Upper lobe of left lung (tissue), 4 donors: ENCODE results near the gene SLC35E3.

ENCODE experiments used
- EP300 ChIP-seq, 4 donors: sonication (generic); formaldehyde crosslinking; IDR thresholded peaks; one replicate each; pipeline ENCODE4 v1.5.1; 2017; ENCODE audit warnings: antibody characterized with exemption in 4 of 4, control low read depth in 2 of 4
- POLR2AphosphoS5 ChIP-seq, 2 donors: sonication (generic); formaldehyde crosslinking; IDR thresholded peaks; one replicate each; pipeline ENCODE4 v1.5.1; 2017; ENCODE audit warnings: antibody characterized with exemption in 2 of 2
- TF ChIP-seq, protein P1 (sequence below), 6 experiments: fragments of 450-650 bp in 4 of 6; fragments of 200-600 bp in 2 of 6; sonication (generic) in 2 of 6; IDR thresholded peaks; one replicate each; pipeline ENCODE4 v1.5.1; 2016 to 2019; ENCODE audit warnings: antibody characterized with exemption in 6 of 6

DNA sequence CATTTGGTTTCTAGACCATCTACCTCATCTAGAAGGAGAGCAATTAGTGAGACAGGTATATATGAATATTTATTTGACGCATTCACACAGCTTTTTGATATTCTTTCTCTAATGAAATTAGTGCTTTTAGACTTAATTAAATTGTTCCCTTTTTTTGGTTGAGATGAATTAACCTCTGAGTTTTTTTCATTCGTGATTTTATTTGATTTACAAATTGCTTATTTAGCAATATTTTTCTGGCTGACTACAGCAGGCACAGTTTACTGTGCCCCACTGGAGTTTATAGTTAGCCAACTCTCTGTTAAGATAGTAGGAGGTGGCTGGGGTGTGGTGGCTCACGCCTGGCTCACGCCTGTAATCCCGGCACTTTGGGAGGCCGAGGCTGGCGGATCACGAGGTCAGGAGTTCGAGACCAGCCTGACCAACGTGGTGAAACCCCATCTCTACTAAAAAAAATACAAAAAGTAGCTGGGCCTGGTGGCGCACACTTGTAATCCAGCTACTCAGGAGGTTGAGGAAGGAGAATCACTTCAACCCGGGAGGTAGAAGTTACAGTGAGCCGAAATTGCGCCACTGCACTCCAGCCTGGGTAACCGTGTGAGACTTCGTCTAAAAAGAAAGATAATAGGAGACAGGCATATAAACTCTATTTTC is 78.7 kb downstream of the SLC35E3 start:
- TF ChIP-seq POLR2AphosphoS5 (IDR thresholded peaks at IDR 0.05) (no peak), EP300 (IDR thresholded peaks at IDR 0.05) (no peak)
- TF ChIP-seq, protein P1, sequence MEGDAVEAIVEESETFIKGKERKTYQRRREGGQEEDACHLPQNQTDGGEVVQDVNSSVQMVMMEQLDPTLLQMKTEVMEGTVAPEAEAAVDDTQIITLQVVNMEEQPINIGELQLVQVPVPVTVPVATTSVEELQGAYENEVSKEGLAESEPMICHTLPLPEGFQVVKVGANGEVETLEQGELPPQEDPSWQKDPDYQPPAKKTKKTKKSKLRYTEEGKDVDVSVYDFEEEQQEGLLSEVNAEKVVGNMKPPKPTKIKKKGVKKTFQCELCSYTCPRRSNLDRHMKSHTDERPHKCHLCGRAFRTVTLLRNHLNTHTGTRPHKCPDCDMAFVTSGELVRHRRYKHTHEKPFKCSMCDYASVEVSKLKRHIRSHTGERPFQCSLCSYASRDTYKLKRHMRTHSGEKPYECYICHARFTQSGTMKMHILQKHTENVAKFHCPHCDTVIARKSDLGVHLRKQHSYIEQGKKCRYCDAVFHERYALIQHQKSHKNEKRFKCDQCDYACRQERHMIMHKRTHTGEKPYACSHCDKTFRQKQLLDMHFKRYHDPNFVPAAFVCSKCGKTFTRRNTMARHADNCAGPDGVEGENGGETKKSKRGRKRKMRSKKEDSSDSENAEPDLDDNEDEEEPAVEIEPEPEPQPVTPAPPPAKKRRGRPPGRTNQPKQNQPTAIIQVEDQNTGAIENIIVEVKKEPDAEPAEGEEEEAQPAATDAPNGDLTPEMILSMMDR (IDR thresholded peaks at IDR 0.05) = no peak
